Ramos (cell line): ENCODE data around the gene PTGIS.
"Not testable (repeated sequence)": the region's sequence is repeated elsewhere in the genome, so short reads cannot be mapped to it uniquely, and the experiment has no call there.

Experiments
- in situ Hi-C: fragments of 300-500 bp; cut with MboI; formaldehyde crosslinking; loops from one replicate; pipeline ENCODE4 v1.14.3; 2022; ENCODE audit warnings: low sequenced_read_pairs; ENCODE audit not compliant: unreplicated experiment

Gene PTGIS

DNA sequence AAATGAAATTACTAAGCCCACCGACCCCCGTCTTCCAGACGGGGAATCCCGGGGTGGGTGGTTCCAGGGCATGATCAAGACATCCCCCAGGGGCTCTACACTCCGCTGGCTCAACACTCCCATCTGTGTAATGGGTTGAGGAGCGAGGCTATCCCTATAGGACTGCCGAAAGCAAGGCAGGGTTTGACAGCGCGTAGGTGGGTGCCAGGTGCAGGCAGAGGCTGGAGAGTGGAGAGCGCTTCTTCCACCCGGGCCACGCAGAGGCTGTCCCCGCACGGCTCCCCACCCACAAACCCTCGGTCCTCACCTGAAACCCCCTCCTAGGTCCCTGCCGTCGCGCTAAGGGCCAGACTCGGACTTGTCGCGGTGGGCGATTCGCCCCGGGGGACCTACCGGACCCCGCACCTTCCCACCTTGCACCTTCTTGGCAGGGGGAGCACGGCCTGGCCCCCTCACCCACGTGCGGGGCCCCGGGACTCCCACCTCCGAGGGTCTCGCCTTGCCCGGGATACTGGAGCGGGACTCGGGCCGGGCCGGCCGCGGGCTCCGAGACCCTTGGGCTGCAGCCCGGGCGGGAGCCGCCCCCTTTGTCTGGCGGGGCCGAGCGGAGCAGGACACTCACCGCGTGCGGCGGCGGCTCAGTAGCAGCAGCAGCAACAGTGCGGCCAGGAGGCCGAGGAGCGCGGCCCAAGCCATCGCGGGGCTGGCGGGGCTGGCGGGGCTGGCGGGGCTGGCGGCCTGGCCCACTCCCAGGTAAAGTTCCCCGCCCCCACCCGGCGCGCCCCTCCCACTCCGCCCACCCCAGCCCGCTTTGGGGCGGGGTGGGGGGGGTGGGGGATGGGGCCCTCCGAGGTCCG lies at the start of gene PTGIS:
TSS of gene PTGIS (minus strand) at position 717 of the 857 bp plus-strand sequence. CDS start at position 696, 21 bp downstream.
- in situ Hi-C loops, result no loop called here

DNA sequence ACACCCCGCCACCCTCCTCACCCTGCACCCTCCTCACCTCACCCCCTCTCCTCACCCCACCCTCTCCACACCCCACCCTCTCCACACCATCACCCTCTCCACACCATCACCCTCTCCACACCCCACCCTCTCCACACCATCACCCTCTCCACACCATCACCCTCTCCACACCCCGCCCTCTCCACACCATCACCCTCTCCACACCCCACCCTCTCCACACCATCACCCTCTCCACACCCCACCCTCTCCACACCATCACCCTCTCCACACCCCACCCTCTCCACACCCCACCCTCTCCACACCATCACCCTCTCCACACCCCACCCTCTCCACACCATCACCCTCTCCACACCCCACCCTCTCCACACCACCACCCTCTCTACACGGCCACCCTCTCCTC lies 49.5 kb upstream of the PTGIS start:
- in situ Hi-C loops, result not testable (repeated sequence)

DNA sequence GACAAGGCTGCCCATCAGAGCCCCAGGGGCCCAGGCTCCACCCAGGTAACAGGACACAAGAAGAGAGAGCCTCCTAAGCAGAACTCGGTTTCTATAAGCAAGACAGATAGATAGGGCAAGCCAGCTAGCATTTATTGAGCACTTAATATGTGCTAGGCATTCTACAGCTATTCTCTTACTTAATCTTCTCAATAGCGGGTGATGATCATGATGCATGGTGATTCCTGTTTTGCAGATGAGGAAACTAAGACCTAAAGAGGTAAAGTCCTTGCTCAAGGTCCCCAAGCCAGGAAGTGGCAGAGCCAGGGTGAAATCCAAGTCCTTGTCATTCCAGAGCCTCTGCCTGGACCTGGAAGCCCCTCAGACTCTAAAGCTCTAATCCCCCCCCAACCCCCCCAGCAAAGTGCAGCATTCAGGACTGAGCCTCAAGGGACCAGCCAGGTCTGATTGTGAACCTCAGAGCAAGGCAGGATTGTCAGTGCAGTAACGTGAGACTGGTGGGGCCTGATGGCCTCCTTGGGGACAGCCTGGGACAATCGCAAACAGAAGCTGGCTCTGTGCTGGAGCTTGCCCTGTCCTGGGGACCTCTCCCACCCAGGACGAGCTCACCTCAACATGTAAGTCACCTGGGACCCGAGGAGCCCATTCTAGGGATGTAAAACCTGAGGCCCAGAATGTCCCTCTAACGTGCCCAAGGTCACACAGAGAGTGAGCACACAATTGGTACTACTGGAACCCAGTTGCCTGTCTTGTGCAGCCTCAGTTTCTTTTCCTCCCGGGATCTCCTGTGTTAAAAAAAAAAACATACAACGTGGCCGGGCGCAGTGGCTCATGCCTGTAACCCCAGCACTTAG lies 48.4 kb upstream of the PTGIS start:
- in situ Hi-C loops, result no loop called here

DNA sequence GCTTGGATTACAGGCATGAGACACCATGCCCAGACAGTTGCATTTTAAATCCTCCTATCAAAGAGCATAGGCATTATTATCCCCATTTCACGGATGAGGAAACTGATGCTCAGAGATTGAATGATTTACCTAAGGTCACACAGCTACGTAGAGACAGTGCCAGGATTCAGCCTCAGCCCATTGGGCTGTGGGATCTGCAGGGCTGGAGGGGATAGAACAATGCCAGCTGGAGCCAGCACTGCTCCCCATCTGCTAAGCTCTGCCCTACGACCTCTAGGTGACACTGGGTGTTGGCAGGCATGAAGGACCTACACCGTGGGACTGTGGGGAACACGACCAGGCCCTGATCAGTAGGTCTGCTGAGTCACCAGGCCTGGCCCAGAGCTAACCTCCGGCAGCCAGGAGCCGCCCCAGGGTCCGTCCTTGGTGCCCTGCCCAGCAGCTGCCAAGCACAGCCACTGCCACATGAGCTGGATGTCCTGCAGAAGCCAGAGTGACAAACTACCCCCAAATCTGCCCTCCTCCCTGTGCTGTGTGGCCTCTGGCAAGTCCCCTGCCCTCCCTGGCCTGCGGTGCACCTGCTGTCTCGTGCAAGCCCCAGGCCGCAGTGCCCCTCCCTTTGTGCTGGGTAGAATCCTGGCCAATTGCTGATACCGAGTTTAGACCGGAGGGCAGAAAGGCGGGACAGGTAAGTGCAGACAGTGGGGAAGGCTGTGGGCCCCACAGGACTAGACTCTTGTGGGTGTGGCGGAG lies 47.6 kb upstream of the PTGIS start:
- in situ Hi-C loops, result no loop called here

DNA sequence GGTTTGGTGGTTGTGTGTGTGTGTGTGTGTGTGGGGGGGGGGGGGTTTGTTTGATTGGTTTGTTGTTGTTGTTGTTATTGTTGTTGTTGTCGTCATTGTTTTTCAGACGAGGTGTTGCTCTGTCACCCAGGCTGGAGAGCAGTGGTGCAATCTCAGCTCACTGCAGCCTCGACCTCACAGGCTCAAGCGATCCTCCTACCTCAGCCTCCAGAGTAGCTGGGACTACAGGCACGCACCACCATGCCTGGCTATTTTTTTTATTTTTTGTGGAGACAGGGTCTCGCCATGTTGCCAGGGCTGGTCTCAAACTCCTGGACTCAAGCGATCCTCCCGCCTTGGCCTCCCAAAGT lies 47.1 kb upstream of the PTGIS start:
- in situ Hi-C loops, result not testable (repeated sequence)

DNA sequence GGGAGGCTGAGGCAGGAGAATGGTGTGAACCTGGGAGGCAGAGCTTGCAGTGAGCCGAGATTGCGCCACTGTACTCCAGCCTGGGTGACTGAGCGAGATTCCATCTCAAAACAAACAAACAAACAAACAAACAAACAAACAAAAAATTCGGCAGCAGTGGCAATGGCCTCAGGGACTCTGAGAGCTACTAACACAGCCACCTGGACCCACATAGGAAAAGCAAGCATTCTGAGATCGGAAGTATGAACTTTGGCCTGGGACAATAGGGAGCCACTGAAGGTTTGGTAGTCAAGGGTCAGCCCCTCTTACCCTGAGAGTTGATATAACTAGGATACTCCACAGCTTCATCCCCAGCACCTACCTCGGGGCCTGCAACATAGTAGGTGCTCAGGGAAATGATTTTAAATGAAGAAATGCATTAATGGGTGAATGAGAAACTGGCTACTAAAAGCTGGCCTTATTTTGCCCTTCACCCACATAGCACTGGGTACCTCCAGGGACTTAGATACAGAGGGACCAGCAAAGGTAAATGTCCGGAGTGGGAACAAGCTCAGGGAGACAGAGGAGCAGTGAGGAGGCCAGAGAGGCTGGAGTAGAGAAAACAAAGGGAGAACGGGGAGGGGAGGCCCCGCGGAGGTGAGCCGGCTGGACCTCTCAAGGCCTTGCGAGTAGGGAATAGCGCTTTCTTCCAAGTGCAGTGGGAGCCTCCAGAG lies 46.6 kb upstream of the PTGIS start:
- in situ Hi-C loops, result no loop called here

DNA sequence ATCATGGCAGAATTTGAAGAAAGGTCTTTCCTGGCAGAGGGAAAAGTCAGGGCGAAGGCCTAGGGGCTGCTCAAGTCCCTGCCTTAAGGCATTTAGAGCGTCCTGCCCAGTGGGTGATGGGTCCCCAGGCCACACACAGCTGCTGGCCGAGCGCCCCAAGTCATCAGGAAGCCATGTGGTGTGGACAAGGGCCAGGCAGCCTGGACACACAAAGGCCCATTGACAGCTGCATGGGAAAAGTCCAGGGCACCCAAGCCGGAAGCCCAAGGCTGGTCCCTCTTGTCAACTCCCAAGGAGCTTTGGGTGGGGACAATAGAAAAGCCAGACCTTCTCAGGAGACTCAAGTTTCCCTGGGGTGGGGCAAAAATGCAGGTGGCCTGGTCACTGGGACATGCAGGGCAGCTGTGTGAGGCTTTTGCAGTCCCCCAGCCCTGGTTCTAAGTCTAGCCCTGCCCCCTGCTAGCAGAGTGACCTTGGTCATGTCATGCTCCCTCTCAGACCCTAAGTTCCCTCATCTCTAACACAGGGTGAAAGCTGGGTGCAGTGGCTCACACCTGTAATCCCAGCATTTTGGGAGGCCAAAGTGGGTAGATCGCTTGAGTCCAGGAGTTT lies 44.3 kb upstream of the PTGIS start:
- in situ Hi-C loops, result no loop called here

DNA sequence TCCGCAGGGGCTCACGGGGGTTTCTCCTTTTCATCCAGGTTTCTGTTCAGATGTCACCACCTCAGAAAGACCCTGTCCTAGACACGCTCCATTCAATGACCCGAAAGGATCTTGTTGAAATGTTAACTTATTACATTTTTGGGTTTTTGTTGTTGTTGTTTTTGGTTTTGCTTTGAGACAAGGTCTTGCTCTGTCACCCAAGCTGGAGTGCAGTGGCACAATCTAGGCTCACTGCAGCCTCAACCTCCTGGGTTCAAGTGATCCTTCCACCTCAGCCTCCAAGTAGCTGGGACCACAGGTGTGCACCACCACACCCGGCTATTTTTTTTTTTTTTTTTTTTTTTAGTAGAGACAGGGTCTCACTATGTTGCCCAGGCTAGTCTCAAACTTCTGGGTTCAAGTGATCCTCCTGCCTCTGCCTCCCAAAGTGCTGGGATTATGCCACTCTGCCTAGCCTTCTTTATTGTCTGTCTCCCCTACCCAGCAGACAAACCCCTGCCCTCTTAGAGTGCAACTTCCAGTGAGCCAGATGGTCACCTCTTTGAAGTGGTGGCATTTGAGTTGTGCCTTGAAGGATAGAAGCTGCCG lies 43.7 kb upstream of the PTGIS start:
- in situ Hi-C loops, result not testable (repeated sequence)

DNA sequence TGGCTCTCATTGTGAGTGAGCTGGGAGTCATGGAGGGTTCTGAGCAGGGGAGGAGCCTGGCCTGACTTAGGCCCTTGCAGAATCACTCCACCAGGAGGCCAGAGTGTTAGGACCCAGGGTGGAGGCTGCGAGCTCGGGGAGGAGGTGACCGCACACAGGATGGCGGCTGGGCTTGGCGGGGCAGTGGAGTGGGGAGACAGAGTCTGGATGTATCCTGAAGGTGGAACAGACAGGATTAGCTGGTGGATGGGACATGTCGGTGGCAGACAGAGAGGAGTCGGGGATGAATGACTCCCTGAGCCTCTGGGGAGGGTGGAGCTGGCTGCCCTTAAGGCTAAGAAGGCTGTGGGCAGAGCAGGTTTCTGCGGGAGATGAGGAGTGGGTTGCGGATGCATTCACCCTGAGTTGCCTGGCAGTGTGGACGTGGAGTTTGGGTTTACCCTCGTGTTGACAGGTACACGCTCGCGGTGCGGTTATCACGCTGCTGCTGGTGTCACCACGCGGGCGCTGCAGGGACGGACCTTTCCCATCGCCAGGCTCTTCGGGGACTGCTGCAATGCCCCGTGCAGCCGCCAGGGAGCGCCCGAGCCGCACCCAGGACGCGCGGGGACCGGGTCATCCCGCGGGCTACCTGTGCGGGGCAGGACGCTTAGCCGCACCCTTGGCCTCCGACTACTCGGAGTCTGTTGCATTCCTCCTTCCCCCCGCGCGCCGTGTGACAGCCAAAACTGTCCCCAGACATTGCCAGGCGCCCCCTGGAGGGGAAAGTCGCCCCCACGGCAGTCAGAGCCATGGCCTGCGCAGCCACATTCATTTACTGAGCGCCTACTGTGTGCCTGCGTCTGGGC lies 43.0 kb upstream of the PTGIS start:
- in situ Hi-C loops, result no loop called here

DNA sequence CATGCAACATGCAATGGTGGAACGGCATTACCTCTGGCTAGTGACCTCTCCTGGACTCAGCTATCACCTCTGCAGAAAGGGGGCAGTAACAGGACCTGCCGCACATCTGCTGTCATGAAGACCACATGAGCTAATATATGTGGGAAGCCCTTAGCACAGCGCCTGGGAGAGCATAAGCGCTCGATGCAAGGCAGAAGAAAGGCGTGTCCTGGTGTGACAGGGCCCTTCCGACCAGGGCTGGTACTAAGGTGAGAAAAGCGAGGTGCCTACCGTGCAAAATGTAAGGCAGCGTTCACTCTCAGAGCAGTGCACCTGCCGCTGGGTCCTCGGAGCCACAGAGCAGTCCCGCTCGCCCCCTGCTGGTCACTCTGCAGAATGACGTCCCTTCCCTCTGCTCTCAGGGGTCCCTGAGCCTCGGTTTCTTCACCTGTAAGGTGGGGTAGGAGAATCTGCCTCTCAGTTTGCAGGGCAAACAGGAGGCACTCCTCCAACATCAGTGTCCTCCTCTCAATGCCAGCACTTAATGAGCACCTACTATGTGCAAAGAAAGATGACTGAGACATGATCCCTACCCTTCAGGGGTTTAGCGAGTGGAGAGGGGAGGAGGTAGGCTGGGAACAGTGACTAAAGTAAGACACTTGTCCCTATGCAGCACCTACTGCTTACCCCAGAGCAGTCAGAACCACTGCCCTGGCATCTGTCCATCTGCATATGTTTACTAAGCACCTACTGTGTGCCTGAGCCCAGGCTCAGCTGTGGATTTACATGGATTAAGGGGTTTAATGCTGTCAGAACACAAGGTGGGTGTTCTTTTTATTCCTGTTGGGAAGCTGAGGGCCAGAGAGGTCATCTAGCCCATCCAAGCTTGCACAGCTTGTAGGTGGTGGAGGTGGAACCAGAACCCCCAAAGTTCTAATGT lies 41.1 kb upstream of the PTGIS start:
- in situ Hi-C loops, result loop anchor here (10.0 kb wide), 2 partner anchors 64 to 276 kb away; no protein-coding TSS in a partner anchor

DNA sequence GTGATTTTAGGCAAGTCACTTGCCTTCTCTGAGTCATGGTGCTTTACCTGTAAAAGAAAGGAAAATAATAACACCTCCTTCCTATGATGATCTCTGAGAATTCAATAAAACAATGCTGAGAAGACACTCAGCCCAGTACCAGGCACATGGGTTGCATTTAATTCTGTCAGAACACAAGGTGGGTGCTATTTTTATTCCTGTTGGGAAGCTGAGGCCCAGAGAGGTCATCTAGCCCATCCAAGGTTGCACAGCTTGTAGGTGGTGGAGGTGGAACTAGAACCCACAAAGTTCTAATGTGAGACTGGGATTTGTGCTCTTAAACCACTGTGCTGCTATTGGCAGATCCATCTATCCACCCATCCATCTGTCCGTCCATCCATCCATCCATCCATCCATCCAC lies 39.6 kb upstream of the PTGIS start:
- in situ Hi-C loops, result loop anchor here (10.0 kb wide), 2 partner anchors 63 to 277 kb away; no protein-coding TSS in a partner anchor

DNA sequence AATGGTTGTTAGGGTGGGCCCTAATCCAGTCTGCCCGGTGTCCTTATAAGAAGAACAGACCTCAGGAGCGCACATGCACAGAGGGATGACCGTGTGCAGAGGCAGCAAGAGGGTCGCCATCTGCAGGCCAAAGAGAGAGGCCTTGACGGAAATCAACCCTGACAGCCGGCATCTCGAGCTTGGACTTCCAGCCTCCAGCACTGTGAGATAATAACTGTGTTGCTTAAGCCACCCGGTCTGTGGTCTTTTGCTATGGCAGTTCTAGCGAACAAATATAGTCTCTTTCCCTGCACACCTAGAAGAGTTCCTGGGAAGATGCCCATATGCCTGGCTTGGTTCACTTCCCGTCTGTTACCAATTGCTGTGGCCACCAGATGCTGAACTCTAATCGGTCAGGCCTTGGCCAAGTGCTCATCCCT lies 35.3 kb upstream of the PTGIS start:
- in situ Hi-C loops, result loop anchor here (5.0 to 10.0 kb wide), 3 partner anchors 58 to 282 kb away; no protein-coding TSS in a partner anchor

DNA sequence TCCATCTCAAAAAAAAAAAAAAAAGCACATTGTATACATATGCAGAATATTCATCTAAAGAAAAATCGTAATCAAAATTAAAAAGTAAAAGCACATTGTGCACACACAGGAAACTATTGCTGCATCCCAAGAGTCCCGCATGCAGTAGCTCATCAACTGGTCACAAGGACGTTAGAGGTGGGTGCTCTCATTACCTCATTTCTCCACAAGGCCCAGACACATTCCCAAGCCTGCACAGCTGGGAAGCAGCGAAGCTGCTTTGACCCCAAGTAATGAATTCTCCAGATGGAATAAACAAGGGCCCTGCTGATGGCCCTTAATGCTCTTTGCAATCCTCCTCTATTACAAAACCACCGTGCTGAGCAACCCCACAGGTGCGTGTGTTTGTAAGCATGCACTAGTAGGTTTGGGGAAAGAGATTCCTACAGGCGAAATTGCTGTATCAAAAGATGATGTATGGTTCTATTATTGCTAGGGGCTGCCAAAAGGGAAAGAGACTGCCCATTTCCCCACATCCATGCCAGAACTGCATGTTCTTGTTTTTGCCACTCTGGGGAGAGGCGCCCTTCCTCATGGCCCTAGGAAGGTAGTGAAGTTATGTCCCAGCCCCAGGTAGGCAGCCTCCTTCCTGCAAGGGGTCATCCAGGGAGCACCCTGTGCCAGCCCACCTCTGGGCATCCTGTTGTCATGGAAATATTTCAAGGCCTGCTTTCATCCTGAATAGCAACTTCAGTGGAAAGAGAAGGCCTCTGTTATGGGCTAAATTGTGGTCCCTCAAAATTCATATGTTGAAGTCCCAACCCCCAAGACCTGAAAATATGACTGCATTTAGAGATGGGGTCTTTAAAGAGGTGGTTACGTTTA lies 34.6 kb upstream of the PTGIS start:
- in situ Hi-C loops, result loop anchor here (5.0 to 10.0 kb wide), 3 partner anchors 58 to 282 kb away; no protein-coding TSS in a partner anchor

DNA sequence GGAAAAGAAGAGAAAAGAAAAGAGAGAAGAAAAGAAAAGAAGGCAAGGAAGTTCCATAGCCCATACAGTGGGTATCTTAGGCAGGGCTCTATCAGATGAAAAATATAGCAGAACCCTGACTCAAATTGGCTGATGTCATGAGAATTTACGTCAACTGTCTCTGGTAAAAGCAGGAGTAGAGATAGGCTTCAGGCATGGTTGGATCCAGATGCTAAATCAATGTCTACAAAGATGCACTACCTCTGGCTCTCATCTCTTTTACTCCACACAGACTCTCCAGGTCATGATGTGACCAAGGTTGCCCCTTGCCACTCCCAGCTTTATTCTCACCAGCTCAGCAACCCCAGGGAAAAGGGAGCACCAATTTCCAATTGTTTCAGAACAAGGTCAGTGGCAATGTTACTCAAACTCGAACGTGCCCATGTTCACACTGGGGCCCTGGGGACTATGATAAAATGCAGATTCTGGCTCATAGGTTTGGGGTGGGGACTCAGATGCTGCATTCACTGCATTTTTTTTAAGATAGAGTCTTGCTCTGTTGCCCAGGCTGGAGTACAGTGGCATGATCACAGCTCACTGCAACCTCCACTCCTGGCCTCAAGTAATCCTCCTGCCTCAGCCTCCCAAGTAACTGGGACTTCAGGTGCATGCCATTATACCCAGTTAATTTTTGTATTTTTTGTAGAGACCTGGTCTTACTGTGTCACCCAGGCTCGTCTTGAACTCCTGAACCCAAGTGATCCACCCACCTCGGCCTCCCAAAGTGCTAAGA lies 33.4 kb upstream of the PTGIS start:
- in situ Hi-C loops, result loop anchor here (5.0 to 10.0 kb wide), 3 partner anchors 57 to 283 kb away; no protein-coding TSS in a partner anchor

DNA sequence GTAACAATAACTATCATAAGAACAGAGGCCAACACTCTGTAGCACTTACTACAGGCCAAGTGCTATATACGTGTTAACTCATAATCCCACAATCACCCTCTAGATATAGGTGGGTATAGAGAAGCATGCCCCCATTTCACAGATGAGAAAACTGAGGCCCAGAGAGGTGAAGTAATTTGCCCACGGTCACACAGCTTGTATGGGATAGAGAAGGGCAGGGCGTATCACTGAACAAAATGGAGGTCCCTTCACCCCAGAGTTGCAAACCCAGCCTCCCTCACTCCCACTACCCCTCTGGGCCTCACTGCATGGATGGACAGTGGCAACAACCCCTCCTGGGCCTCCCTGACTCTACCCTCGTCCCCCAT lies 31.8 kb upstream of the PTGIS start:
- in situ Hi-C loops, result loop anchor here (5.0 to 10.0 kb wide), 3 partner anchors 55 to 285 kb away; no protein-coding TSS in a partner anchor
